MM.1S (cell line): ENCODE results near the gene BRD9.

Experiments
- CTCF ChIP-seq: fragments of 300-600 bp; sonication (generic); IDR thresholded peaks from 2 replicates; pipeline ENCODE4 v1.5.1; 2016; ENCODE audit warnings: antibody characterized with exemption, low read length, mixed read lengths
- EZH2 ChIP-seq: fragments of 300-600 bp; sonication (generic); optimal IDR thresholded peaks from 2 replicates; pipeline ENCODE3; 2017; ENCODE audit warnings: low read depth, mild to moderate bottlenecking, antibody characterized with exemption, low read length, mixed read lengths

GRCh38 chr5:865771-866170, 26.8 kb downstream of the BRD9 start:
- TF ChIP-seq CTCF (no peak), EZH2 (no peak)
